ENCODE data around the gene HOXA4. TPM values are rescaled to one million over a fixed set of nuclear protein-coding genes. Genes with fewer than 3 reads are reported as not detected.

HOXA4 gene
- total and polyA plus RNA-seq, 4 experiments from 2014 or later, result 0.19 to 0.30 TPM; not detected in 2

GRCh38 chr7:27080844-27081436, 49.6 kb downstream of the HOXA4 start:
- ChIA-PET POLR2A (ENCODE audit: partially characterized antibody) (no interaction called here), CTCF (ENCODE audit: partially characterized antibody) (no interaction called here)
- Histone ChIP-seq H3K27ac (ENCODE audit: low read depth, low read length) (no peak overlapping the region), H3K4me3 (ENCODE audit: low read length in 2 of 2) (no peak overlapping the region), H3K9me3 (ENCODE audit: control insufficient read depth in 1 of 2, low read length in 2 of 2) (no peaks in the 10 kb centered on the region), H3K27me3 (ENCODE audit: insufficient read depth, low read length) (peaks cover 1% of the 10 kb centered on the region), H3K4me1 (ENCODE audit: insufficient read depth, low read length) (no peaks in the 10 kb centered on the region), H3K36me3 (ENCODE audit: insufficient read depth, low read length) (no peaks in the 10 kb centered on the region)
- no peaks in the 10 kb centered on the region for H3K4me1 Mint-ChIP-seq
- H3K36me3 Mint-ChIP-seq, result no peaks in the 10 kb centered on the region
- H3K27ac Mint-ChIP-seq, result no peak overlapping the region
- no peak for DNase-seq
- peaks cover 11 to 16% of the 10 kb centered on the region in 2 donors for H3K27me3 Mint-ChIP-seq
- H3K4me3 Mint-ChIP-seq, result no peak overlapping the region
- intact Hi-C loops (cut with micrococcal nuclease), result no loop called here
- peaks cover 0 to 2% (median 0%) of the 10 kb centered on the region in 8 donors for H3K9me3 Mint-ChIP-seq

GRCh38 chr7:27079234-27079975, 51.2 kb downstream of the HOXA4 start:
- H3K36me3 ChIP-seq (ENCODE audit: insufficient read depth, low read length), result no peaks in the 10 kb centered on the region
- no peak overlapping the region for H3K4me3 Mint-ChIP-seq
- H3K4me3 ChIP-seq (ENCODE audit: low read length in 2 of 2), result no peak overlapping the region
- H3K27ac Mint-ChIP-seq, result peak overlapping the region in 1 of 7 donors; percentile 28
- ChIA-PET POLR2A (ENCODE audit: partially characterized antibody) (no interaction called here), CTCF (ENCODE audit: partially characterized antibody) (no interaction called here)
- intact Hi-C loops (cut with micrococcal nuclease), result no loop called here
- H3K27me3 ChIP-seq (ENCODE audit: insufficient read depth, low read length), result no peaks in the 10 kb centered on the region
- H3K27ac ChIP-seq (ENCODE audit: low read depth, low read length), result no peak overlapping the region
- H3K4me1 Mint-ChIP-seq, result no peaks in the 10 kb centered on the region
- H3K36me3 Mint-ChIP-seq, result no peaks in the 10 kb centered on the region
- peaks cover 0 to 2% (median 0%) of the 10 kb centered on the region in 8 donors for H3K9me3 Mint-ChIP-seq
- H3K27me3 Mint-ChIP-seq, result peaks cover 14 to 17% of the 10 kb centered on the region in 2 donors
- DNase-seq, result no peak
- H3K9me3 ChIP-seq (ENCODE audit: control insufficient read depth in 1 of 2, low read length in 2 of 2), result no peaks in the 10 kb centered on the region
- no peaks in the 10 kb centered on the region for H3K4me1 ChIP-seq (ENCODE audit: insufficient read depth, low read length)

GRCh38 chr7:27078616-27079233, 51.8 kb downstream of the HOXA4 start:
- no peaks in the 10 kb centered on the region for H3K9me3 ChIP-seq (ENCODE audit: control insufficient read depth in 1 of 2, low read length in 2 of 2)
- POLR2A ChIA-PET (ENCODE audit: partially characterized antibody), result no interaction called here
- Mint-ChIP-seq H3K4me1 (no peaks in the 10 kb centered on the region), H3K9me3 (peaks cover 0 to 2% (median 0%) of the 10 kb centered on the region in 8 donors), H3K27me3 (peaks cover 11 to 15% of the 10 kb centered on the region in 2 donors), H3K4me3 (no peak overlapping the region), H3K36me3 (no peaks in the 10 kb centered on the region), H3K27ac (no peak overlapping the region)
- H3K4me3 ChIP-seq (ENCODE audit: low read length in 2 of 2), result no peak overlapping the region
- no peak overlapping the region for H3K27ac ChIP-seq (ENCODE audit: low read depth, low read length)
- DNase-seq, result no peak
- H3K36me3 ChIP-seq (ENCODE audit: insufficient read depth, low read length), result no peaks in the 10 kb centered on the region
- CTCF ChIA-PET (ENCODE audit: partially characterized antibody), result no interaction called here
- intact Hi-C loops (cut with micrococcal nuclease), result no loop called here
- no peaks in the 10 kb centered on the region for H3K27me3 ChIP-seq (ENCODE audit: insufficient read depth, low read length)
- no peaks in the 10 kb centered on the region for H3K4me1 ChIP-seq (ENCODE audit: insufficient read depth, low read length)

Small RNA genes within 50 kb of the gene (microRNA-seq; reads per million reads assigned to microRNA genes)
- 25.9 reads per million, percentile 52 among the genes with 10 or more reads in this experiment for gene MIR196B (ENCODE audit: borderline microRNAs expressed, borderline number of aligned reads, borderline replicate concordance)

Other genes starting within 250 kb of the HOXA4 start
- gene HOXA1, start 34.8 kb downstream of the HOXA4 start, total RNA-seq, result under 1 TPM; 0.73 to 0.75 TPM
- under 1 TPM; 0.49 to 0.68 TPM for gene HOXA1, start 34.8 kb downstream of the HOXA4 start, polyA plus RNA-seq
- not detected for gene HOXA2, start 28.1 kb downstream of the HOXA4 start, total RNA-seq
- gene HOXA2, start 28.1 kb downstream of the HOXA4 start, polyA plus RNA-seq, result not detected
- not detected for gene HOXA5, start 12.9 kb upstream of the HOXA4 start, total RNA-seq
- gene HOXA5, start 12.9 kb upstream of the HOXA4 start, polyA plus RNA-seq, result not detected
- gene HOXA6, start 17.0 kb upstream of the HOXA4 start, total RNA-seq, result not detected
- not detected for gene HOXA6, start 17.0 kb upstream of the HOXA4 start, polyA plus RNA-seq
- not detected for gene HOXA3, start 21.8 kb upstream of the HOXA4 start, total RNA-seq
- under 1 TPM in 1 of 2 donors, not detected in 1; 0.07 TPM for gene HOXA3, start 21.8 kb upstream of the HOXA4 start, polyA plus RNA-seq
- not detected for gene HOXA7, start 25.9 kb upstream of the HOXA4 start, total RNA-seq
- not detected for gene HOXA7, start 25.9 kb upstream of the HOXA4 start, polyA plus RNA-seq
- not detected for gene HOXA9, start 34.8 kb upstream of the HOXA4 start, total RNA-seq
- gene HOXA9, start 34.8 kb upstream of the HOXA4 start, polyA plus RNA-seq, result not detected
- gene HOXA10, start 43.6 kb upstream of the HOXA4 start, total RNA-seq, result not detected
- not detected for gene HOXA10, start 43.6 kb upstream of the HOXA4 start, polyA plus RNA-seq
- not detected for gene HOXA11, start 54.5 kb upstream of the HOXA4 start, total RNA-seq
- not detected for gene HOXA11, start 54.5 kb upstream of the HOXA4 start, polyA plus RNA-seq
- gene HOXA13, start 69.3 kb upstream of the HOXA4 start, total RNA-seq, result not detected
- not detected for gene HOXA13, start 69.3 kb upstream of the HOXA4 start, polyA plus RNA-seq
- not detected for gene EVX1, start 112.0 kb upstream of the HOXA4 start, total RNA-seq
- not detected for gene EVX1, start 112.0 kb upstream of the HOXA4 start, polyA plus RNA-seq